ENCODE results near the gene CDH13.

CDH13 gene

GRCh38 chr16:82603784-82604411, 22.9 kb upstream of the CDH13 start:
- no peak for DNase-seq (ENCODE audit: low read depth in 1 of 2, low spot score in 1 of 2)
- H3K27me3 ChIP-seq (ENCODE audit: insufficient read depth, poor library complexity, severe bottlenecking), result no peaks in the 10 kb centered on the region
- TF ChIP-seq POLR2AphosphoS5 (IDR thresholded peaks at IDR 0.05; ENCODE audit: low read depth) (no peak), CTCF (IDR thresholded peaks at IDR 0.05; ENCODE audit: insufficient read depth, low read length) (no peak), SPI1 (IDR thresholded peaks at IDR 0.05; ENCODE audit: borderline replicate concordance, low read depth) (no peak), REST (IDR thresholded peaks at IDR 0.05; ENCODE audit: insufficient replicate concordance, low read depth) (no peak), GABPA (IDR thresholded peaks at IDR 0.05; ENCODE audit: low read depth) (no peak)
- no peak overlapping the region for H3K27ac ChIP-seq (replicated peaks)
- no peak overlapping the region for H3K4me3 ChIP-seq (replicated peaks; ENCODE audit: insufficient read depth, low read length)

- no peaks in the 10 kb centered on the region for H3K27me3 ChIP-seq (ENCODE audit: insufficient read depth, poor library complexity, severe bottlenecking)
- DNase-seq (ENCODE audit: low read depth in 1 of 2, low spot score in 1 of 2), result no peak
- no peak overlapping the region for H3K27ac ChIP-seq (replicated peaks)
- TF ChIP-seq POLR2AphosphoS5 (IDR thresholded peaks at IDR 0.05; ENCODE audit: low read depth) (no peak), SPI1 (IDR thresholded peaks at IDR 0.05; ENCODE audit: borderline replicate concordance, low read depth) (no peak), REST (IDR thresholded peaks at IDR 0.05; ENCODE audit: insufficient replicate concordance, low read depth) (no peak), GABPA (IDR thresholded peaks at IDR 0.05; ENCODE audit: low read depth) (no peak), CTCF (IDR thresholded peaks at IDR 0.05; ENCODE audit: insufficient read depth, low read length) (no peak)
- H3K4me3 ChIP-seq (replicated peaks; ENCODE audit: insufficient read depth, low read length), result no peak overlapping the region
Measured at GRCh38 chr16:82605076-82605475, 21.7 kb upstream of the CDH13 start.

GRCh38 chr16:82605863-82606620, 20.7 kb upstream of the CDH13 start:
- TF ChIP-seq REST (IDR thresholded peaks at IDR 0.05; ENCODE audit: insufficient replicate concordance, low read depth) (no peak), CTCF (IDR thresholded peaks at IDR 0.05; ENCODE audit: insufficient read depth, low read length) (no peak), SPI1 (IDR thresholded peaks at IDR 0.05; ENCODE audit: borderline replicate concordance, low read depth) (no peak), POLR2AphosphoS5 (IDR thresholded peaks at IDR 0.05; ENCODE audit: low read depth) (no peak), GABPA (IDR thresholded peaks at IDR 0.05; ENCODE audit: low read depth) (no peak)
- DNase-seq (ENCODE audit: low read depth in 1 of 2, low spot score in 1 of 2), result no peak
- no peak overlapping the region for H3K4me3 ChIP-seq (replicated peaks; ENCODE audit: insufficient read depth, low read length)
- no peaks in the 10 kb centered on the region for H3K27me3 ChIP-seq (ENCODE audit: insufficient read depth, poor library complexity, severe bottlenecking)
- H3K27ac ChIP-seq (replicated peaks), result no peak overlapping the region
